ENCODE data around the gene ZNF155.
A peak's percentile ranks its signal among the peaks of the same experiment; 100 is the strongest.

ZNF155 gene

GRCh38 chr19:44002212-44002565 is 18.2 kb downstream of the ZNF155 start:
- intact Hi-C loops (cut with DNase I) = loop anchor here (5.0 kb wide), 1 partner anchor 110 kb away; the partner anchor contains the start of gene ZNF225
- no peak for DNase-seq

- DNase-seq = peak; percentile 85 to 98 (median 95)
- intact Hi-C loops (cut with DNase I) = loop anchor here (5.0 kb wide), 1 partner anchor 109 kb away; the partner anchor contains the start of gene ZNF225
These were observed 18.8 kb downstream of the ZNF155 start, which contains the start of gene ZNF230 for GRCh38 chr19:44002566-44003460. TSS of gene ZNF230 (plus strand) at chr19:44002957. CDS start at chr19:44007079, 4,122 bp downstream.

- intact Hi-C loops (cut with DNase I) = loop anchor here (5.0 kb wide), 1 partner anchor 109 kb away; the partner anchor contains the start of gene ZNF225
- peak in 12 of 42 donors; percentile 3 to 36 (median 16) for DNase-seq
These were observed 19.5 kb downstream of the ZNF155 start for GRCh38 chr19:44003461-44004009.

- intact Hi-C loops (cut with DNase I) = no loop called here
- DNase-seq = no peak
These were observed 22.0 kb downstream of the ZNF155 start for GRCh38 chr19:44005973-44006372.

- DNase-seq = no peak
- intact Hi-C loops (cut with DNase I) = no loop called here
These were observed 23.5 kb downstream of the ZNF155 start for GRCh38 chr19:44007473-44007872.

- intact Hi-C loops (cut with DNase I) = no loop called here
- DNase-seq = no peak
These were observed 26.5 kb downstream of the ZNF155 start for GRCh38 chr19:44010468-44010867.

- no peak for DNase-seq
- intact Hi-C loops (cut with DNase I) = no loop called here
These were observed 35.5 kb downstream of the ZNF155 start for GRCh38 chr19:44019498-44019897.

- intact Hi-C loops (cut with DNase I) = no loop called here
- DNase-seq = no peak
These were observed 37.2 kb downstream of the ZNF155 start for GRCh38 chr19:44021221-44021620.

- intact Hi-C loops (cut with DNase I) = no loop called here
- DNase-seq = no peak
These were observed 40.9 kb downstream of the ZNF155 start for GRCh38 chr19:44024900-44025216.

- peak; percentile 77 to 96 (median 89) for DNase-seq
- intact Hi-C loops (cut with DNase I) = no loop called here
These were observed 41.4 kb downstream of the ZNF155 start, which contains the start of gene ZNF222 for GRCh38 chr19:44025217-44025936. TSS of gene ZNF222 (plus strand) at chr19:44025379. CDS start at chr19:44025437, 58 bp downstream.

GRCh38 chr19:44026622-44027021 is 42.6 kb downstream of the ZNF155 start:
- intact Hi-C loops (cut with DNase I) = no loop called here
- no peak for DNase-seq

GRCh38 chr19:44032001-44032610 is 48.1 kb downstream of the ZNF155 start:
- intact Hi-C loops (cut with DNase I) = no loop called here

GRCh38 chr19:44042147-44042546 is 58.2 kb downstream of the ZNF155 start:
- intact Hi-C loops (cut with DNase I) = no loop called here

More at GRCh38 chr19:44032001-44032610, 48.1 kb downstream of the ZNF155 start:
- no peak for DNase-seq

More at GRCh38 chr19:44042147-44042546, 58.2 kb downstream of the ZNF155 start:
- DNase-seq = no peak
